Upper lobe of left lung (tissue), 4 donors: ENCODE data around the gene NT5C2.
"Not testable (repeated sequence)": the region's sequence is repeated elsewhere in the genome, so short reads cannot be mapped to it uniquely, and the experiment has no call there.

Source experiments
- CTCF ChIP-seq, 6 experiments: fragments of 450-650 bp in 4 of 6; fragments of 200-600 bp in 2 of 6; sonication (generic) in 2 of 6; IDR thresholded peaks; one replicate each; pipeline ENCODE4 v1.5.1; 2016 to 2019; ENCODE audit warnings: antibody characterized with exemption in 6 of 6
- EP300 ChIP-seq, 4 donors: sonication (generic); formaldehyde crosslinking; IDR thresholded peaks; one replicate each; pipeline ENCODE4 v1.5.1; 2017; ENCODE audit warnings: antibody characterized with exemption in 4 of 4, control low read depth in 2 of 4
- POLR2A ChIP-seq, 4 donors: fragments of 450-650 bp; IDR thresholded peaks; one replicate each; pipeline ENCODE4 v1.5.1; 2016 to 2017; ENCODE audit warnings: antibody characterized with exemption in 4 of 4, mild to moderate bottlenecking in 2 of 4
- POLR2AphosphoS5 ChIP-seq, 2 donors: sonication (generic); formaldehyde crosslinking; IDR thresholded peaks; one replicate each; pipeline ENCODE4 v1.5.1; 2017; ENCODE audit warnings: antibody characterized with exemption in 2 of 2

GRCh38 chr10:103135168-103135567 lies 57.9 kb downstream of the NT5C2 start:
- TF ChIP-seq CTCF, POLR2A, POLR2AphosphoS5, EP300 (IDR thresholded peaks at IDR 0.05): not testable (repeated sequence)
